Measurements from ENCODE around the gene NDUFAF2.
"Not testable (repeated sequence)": the region's sequence is repeated elsewhere in the genome, so short reads cannot be mapped to it uniquely, and the experiment has no call there.

NDUFAF2 gene

DNA sequence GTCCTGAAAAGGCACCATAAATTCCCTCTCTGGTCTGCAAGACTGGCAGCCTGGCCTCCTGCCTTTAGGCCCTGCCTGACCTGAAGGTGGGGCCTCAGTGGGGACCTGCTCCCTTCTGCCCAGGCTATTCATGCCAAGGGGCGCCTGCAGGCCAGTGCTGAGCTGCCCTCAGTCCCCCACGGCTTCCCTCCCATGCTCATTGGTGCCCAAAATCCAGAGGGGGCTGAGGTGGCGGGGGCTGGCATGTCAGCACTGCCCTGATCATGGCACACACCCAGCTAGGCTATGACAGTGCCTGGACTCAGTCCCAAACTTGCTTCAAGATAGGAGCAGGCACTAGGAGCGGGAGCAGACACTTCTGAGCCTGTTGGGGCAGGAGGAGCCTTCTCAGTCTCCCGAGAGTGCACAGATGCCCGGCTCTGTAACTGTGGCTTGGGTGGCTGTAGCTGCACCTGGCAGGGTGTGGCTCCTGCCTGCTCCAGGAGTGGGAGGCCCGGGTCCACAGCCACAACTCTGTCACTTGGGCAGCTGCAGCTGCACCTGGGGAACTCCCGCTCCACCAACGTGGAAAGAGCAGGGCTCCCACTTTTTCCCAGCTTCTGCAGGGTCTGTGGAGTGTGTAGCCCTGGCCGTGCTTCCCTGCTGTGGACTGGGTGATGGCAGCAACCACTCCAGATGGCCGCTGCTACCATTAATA, 49.0 kb downstream of the NDUFAF2 start:
- DNase-seq = no peak

DNA sequence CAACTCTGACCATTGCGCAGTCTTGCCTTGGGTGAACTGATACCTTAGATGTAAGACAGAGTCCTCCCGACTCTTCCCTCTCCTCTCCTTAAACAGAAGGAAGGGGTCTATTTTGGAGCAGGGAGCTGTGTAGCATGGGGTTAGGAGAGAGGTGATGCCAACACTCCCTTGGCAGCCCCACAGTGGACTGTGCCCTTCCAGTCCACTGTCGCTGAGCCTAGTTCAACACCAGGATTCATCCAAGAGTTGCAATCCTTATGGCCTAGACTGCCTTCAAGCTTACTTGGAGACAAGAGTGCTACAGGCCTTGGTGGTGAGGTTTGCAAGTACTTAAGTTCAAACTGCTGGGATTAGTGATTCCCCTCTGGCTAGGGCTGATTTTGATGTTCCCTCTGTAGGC, 51.4 kb downstream of the NDUFAF2 start:
- DNase-seq = no peak

DNA sequence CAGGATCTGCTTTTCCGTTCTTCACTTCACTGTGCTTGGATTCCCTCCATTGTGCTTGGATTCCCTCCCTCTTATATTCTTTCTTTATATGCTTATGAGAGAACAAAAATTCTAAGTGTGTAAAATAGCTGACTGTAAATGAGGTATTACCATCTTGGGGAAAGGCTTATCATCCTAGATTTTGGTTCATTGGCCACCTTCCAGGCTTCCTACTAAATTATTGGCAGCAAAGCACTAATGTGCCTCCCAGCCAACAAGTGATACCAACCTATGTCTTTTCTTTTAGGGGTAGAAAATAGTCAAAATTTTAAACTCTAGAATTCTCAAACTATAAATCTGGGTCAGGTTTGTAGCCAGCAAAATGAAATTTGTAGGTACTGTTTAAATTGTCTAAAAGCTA, 52.7 kb downstream of the NDUFAF2 start:
- no peak for DNase-seq

DNA sequence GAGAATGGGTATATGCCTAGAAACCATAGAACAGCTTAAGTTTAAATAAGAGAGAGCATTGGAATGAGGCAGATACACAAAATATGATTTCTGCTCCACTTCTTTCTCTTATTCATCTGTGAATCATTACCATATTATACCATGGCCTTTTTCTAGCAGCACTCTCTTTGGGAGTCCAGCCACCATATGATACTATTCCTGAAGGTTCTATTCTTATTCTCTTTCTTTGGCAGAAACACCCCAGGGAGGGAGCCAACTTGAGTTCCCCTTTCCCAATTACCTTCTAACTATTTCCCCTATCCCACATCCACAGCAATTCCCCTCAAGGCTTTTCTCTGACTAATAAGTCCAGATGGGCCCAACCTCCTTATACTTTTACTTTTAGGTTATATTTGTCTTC, 55.9 kb downstream of the NDUFAF2 start:
- DNase-seq = no peak

- DNase-seq = no peak
Measured at GRCh38 chr5:61001647-61002046, 56.6 kb downstream of the NDUFAF2 start.

DNA sequence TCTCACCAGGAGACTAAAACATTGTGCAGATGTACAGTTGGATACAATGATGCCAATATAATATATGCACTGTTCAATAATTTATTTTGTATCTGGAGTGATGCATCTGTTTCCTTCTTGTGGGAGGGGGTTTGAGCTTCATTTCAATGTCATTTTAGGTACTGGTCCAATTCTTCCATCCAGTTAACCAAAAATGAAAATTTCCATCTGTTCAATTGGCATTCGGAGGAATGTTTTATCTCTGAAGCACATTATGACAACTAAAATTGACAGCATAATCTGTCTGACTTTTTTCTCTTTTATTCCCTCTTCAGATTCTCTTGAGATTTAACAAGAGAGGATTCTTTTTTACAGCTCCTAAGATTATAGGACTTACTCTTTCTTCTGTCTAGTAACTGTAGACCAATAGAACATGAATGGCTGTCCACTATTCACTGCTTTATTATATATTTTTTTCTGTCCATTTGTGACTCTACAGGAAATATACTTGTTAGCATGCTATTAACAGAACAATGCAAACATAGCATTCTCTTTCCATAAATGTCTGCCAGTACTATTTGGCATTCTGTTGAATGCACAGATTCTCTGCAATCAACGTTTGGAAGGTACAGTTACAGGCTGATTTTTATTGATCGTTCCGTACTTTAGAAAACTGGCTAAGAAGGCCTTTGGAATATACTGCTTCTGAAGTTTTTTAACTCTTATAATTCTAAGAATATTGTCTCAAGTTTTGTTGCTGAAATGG, 57.8 kb downstream of the NDUFAF2 start:
- no peak for DNase-seq

DNA sequence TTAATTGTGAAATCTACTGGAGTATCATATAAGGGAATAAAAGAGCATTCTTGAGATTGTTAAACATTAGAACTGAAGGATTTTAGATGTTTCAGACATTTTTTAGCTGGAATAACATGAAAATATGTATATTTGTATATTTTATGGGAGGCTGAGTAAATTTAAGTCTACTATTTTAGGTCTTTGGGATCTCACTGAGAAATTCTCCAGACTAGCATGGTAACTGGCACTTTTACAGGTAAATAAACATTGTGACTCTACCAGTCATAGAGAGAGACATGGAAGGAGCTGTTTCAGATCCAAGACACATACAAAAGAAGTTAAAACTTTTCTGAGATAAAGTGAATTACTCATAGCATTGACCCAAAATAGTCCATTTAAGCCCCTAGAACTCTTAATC, 59.4 kb downstream of the NDUFAF2 start:
- DNase-seq = no peak

- no peak for DNase-seq
Measured at GRCh38 chr5:61009907-61010306, 64.9 kb downstream of the NDUFAF2 start.

DNA sequence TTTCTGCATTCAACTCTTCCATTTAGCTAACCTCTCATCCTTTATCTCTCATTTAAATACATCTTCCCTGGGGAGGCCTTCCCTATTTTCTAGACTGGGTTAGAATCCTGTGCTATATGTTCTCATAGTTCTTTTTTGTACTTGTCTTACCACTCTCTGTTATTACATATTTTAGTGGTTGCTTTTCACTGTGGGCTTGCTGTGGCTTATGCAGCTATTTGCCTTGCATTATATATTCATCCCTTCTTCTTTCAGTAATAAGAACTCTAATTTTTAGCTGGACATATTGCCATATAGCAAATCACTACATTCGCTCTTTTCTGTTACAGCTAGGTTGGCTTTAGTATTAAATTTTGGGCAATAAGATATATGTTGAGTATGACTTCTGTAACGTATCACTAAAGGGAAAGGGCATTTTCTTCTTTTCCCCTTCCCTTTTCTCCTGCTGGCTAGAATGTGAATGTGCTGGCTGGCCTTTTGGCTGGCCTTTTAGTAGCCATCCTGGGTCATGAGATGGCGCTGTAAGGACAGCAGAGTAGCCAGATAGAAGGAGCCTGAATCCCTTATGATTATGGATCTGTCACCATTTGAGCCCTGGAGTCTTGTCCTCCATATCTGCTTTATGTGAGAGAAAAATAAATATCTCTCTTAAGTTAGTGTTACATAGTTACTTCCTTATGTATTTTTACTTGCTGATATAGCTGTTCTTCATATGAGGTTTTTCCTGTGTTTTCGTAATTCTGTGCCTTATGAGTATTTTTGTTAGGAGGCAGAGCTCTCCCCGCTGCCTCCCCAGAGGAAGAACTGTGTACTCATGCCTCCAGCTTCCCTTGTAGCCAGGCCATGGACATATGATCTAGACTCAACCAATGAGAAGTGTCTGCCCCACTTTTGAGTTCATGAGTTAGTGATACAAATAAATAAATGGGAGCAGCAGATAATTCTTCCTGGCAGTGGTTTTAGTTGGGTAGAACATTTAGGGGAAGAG, 65.8 kb downstream of the NDUFAF2 start:
- DNase-seq = no peak

- DNase-seq = no peak
Measured at GRCh38 chr5:61018062-61018461, 73.1 kb downstream of the NDUFAF2 start.

DNA sequence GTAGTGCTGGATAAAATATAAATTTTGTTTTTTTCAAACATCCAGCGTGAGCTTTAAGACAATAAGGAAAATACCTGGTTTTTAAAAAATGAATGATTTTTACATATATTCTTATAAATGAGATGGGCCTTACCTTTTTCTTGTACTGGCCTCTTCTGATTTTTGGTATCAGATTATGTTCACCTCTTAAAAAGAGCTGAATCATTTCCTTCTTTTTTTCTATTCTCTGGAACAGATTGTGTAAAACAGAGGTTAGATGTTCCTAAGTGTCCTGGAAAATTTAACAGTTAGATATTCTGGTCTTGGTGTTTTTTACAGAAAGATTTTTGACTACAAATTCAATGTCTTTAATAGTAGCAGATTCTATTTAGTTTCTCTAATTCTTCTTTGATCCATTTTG, 74.6 kb downstream of the NDUFAF2 start:
- no peak for DNase-seq

DNA sequence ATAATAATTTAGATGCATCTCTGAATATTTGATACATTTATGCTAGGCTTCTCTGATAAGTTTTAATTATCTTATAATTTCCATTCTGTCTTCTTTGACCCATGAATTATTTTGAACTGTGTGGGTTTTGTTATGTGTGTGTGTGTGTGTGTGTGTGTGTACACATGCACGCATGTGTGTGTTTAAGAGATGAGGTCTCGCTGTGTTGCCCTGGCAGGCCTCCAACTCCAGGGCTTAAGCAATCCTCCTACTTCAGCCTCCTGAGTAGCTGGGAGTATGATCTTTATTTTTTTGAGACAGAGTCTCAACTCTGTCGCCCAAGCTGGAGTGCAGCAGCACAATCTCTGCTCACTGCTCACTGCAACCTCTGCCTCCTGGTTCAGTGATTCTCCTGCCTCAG, 75.4 kb downstream of the NDUFAF2 start:
- no peak for DNase-seq

- no peak for DNase-seq
Measured at GRCh38 chr5:61023131-61023530, 78.1 kb downstream of the NDUFAF2 start.

DNA sequence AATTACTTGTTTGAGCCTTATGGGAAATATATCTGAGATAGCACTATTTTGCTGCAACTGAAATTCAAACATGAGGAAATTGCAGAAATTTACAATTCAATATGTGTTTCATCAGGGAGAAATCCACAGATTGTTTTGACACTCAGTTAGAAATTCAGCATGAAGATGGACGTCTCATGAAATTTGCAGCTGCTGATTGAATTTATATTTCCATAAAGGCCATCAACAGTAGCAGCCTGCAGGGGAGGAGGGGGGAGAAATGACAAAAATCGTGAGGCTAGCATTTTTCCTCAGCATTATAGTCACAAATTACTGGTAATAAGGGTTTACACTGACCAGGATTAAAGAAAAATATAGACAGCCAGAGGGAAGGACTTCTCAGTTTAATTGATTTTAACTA, 81.0 kb downstream of the NDUFAF2 start:
- DNase-seq = no peak

- no peak for DNase-seq
Measured at GRCh38 chr5:61028382-61028781, 83.4 kb downstream of the NDUFAF2 start.

- DNase-seq = no peak
Measured at GRCh38 chr5:61029456-61030162, 84.6 kb downstream of the NDUFAF2 start.

DNA sequence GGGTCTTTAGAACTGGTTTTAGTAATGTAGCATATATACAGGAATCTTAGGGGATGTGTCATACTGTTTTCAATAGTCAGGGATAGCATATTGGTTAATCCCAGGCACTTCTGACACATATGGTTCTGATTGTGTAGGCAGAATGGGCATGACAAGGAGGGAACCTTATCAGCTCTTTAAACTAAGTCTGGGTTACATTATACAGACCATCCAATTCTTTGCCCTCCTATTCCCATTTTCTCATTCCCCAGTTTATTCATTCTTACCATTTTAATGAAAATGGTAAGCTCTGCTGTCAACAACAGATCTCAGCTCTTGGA, 85.1 kb downstream of the NDUFAF2 start:
- DNase-seq = no peak

DNA sequence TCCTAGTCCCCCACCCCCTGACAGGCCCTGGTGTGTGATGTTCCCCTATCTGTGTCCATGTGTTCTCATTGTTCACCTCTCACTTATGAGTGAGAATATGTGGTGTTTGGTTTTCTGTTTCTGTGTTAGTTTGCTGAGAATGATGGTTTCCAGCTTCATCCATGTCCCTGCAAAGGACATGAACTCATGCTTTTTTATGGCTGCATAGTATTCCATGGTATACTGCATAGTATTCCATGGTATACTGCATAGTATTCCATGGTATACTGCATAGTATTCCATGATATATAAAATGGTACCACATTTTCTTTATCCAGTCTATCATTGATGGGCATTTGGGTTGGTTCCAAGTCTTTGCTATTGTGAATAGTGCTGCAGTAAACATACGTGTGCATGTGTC, 86.3 kb downstream of the NDUFAF2 start:
- not testable (repeated sequence) for DNase-seq

GRCh38 chr5:61044545-61044944, 99.5 kb downstream of the NDUFAF2 start:
- DNase-seq = no peak

DNA sequence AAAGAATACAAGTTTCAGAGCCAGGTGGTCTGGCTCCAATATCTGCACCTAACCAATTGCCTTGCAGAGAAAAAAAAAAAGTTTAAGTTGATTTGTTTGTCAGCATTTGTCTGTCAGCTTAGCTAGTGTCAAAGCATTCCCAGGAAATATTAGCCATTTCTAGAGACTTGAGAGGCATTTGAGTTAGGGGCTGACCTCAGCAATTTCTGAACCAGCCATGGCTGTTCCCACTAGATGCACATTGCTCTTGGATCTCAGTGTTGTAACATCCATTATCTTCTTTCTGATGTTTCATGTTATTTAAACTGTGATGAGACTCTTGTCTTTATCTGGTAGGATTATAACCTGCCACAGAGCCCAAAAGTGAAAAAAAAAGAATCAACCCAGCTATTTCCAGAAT, 102.3 kb downstream of the NDUFAF2 start:
- no peak for DNase-seq

DNA sequence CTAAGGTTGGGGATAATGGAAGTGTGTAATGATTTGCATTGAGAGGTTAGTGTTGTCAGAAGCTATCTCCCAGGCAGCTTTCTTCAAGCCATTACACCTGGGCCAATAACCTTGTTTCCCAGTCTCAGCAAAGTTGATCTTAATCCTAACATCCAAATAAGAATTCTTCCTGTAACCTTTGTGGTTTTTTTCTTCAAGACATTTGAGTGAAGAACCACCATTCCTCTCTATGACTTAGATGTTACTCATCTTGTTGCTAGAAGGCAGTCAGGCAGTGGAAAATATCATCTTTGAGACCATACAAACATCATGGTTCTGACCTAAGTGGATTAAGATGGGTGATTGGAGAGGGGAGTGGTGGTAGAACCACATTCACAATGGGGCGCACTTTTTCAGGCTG, 103.5 kb downstream of the NDUFAF2 start:
- no peak for DNase-seq

DNA sequence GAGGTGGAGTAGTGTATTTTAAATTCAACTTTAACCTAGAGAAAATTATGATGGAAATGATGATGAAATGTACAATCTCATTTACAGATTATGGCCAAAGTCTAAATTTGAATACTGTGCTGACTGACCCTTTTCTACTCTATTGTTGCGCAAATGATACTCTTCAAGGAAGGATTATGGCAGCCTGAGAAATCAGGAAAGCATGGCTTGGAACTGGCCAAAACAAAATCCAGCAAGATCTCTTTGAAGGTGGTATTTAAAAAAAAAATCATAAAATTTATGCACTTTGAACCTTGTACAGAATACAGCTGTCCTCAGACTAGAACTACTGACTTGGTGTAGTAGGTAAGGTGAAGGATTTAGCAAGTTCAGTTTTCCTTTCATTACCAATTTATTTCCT, 105.3 kb downstream of the NDUFAF2 start:
- no peak for DNase-seq

DNA sequence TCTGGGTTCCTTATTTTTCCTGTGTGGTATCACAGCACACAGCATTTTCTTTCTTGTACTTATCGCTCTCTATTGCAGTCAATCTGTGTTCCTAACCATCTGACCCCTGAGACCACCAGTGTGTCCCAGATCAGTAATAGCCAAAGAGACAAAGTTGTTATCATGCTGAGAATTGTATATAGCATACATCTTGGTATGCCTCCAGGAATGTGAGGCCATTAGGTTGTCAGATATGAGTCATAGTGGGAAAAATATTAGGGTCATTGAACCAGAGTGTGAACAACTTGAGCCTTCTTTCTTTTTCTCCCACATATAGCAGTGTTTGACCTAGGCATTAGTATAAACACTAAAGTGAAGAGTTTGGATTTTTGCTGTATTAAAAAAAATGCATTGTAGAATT, 106.3 kb downstream of the NDUFAF2 start:
- no peak for DNase-seq
